ENCODE data around the gene LAMB4.
A peak's percentile ranks its signal among the peaks of the same experiment; 100 is the strongest.

Gene LAMB4

GRCh38 chr7:108130261-108130660 is at the start of gene LAMB4:
Gene LAMB4, minus strand, starts transcription at chr7:108130361. Its CDS starts 7,197 bp downstream, at chr7:108123164.
- DNase-seq, result no peak

- no peak for DNase-seq
Measured at GRCh38 chr7:108178398-108178797, 48.2 kb upstream of the LAMB4 start.

GRCh38 chr7:108171164-108171563 is 41.0 kb upstream of the LAMB4 start:
- DNase-seq, result no peak

- no peak for DNase-seq
Measured at GRCh38 chr7:108170251-108170650, 40.1 kb upstream of the LAMB4 start.

GRCh38 chr7:108167460-108167859 is 37.3 kb upstream of the LAMB4 start:
- no peak for DNase-seq

- DNase-seq, result no peak
Measured at GRCh38 chr7:108166687-108167086, 36.5 kb upstream of the LAMB4 start.

GRCh38 chr7:108165723-108166122 is 35.6 kb upstream of the LAMB4 start:
- DNase-seq, result no peak

- no peak for DNase-seq
Measured at GRCh38 chr7:108164946-108165345, 34.8 kb upstream of the LAMB4 start.

GRCh38 chr7:108164342-108164741 is 34.2 kb upstream of the LAMB4 start:
- no peak for DNase-seq

- no peak for DNase-seq
Measured at GRCh38 chr7:108158776-108159175, 28.6 kb upstream of the LAMB4 start.

GRCh38 chr7:108157606-108158335 is 27.6 kb upstream of the LAMB4 start:
- DNase-seq, result no peak

- no peak for DNase-seq
Measured at GRCh38 chr7:108156897-108157605, 26.9 kb upstream of the LAMB4 start.

- no peak for DNase-seq
Measured at GRCh38 chr7:108152198-108152597, 22.0 kb upstream of the LAMB4 start.

GRCh38 chr7:108149908-108150307 is 19.7 kb upstream of the LAMB4 start:
- DNase-seq, result no peak

GRCh38 chr7:108149119-108149518 is 19.0 kb upstream of the LAMB4 start:
- no peak for DNase-seq

- no peak for DNase-seq
Measured at GRCh38 chr7:108147031-108147563, 16.9 kb upstream of the LAMB4 start.

GRCh38 chr7:108146070-108146842 is 16.1 kb upstream of the LAMB4 start:
- DNase-seq, result peak; percentile 45

- no peak for DNase-seq
Measured at GRCh38 chr7:108145401-108145800, 15.2 kb upstream of the LAMB4 start.

GRCh38 chr7:108144931-108145330 is 14.8 kb upstream of the LAMB4 start:
- DNase-seq, result no peak

GRCh38 chr7:108143658-108144420 is 13.7 kb upstream of the LAMB4 start:
- DNase-seq, result no peak

- no peak for DNase-seq
Measured at GRCh38 chr7:108142675-108143259, 12.6 kb upstream of the LAMB4 start.

GRCh38 chr7:108142180-108142579 is 12.0 kb upstream of the LAMB4 start:
- no peak for DNase-seq

Data from CD4-positive, alpha-beta T cell treated with Interleukin-17A for 4 hours (primary cell).